NCI-H146 treated with DMSO at 0.1 percent for 48 hours (cell line): ENCODE data around the gene AGGF1.
A peak's percentile ranks its signal among the peaks of the same experiment; 100 is the strongest.
"Not testable (repeated sequence)": the region's sequence is repeated elsewhere in the genome, so short reads cannot be mapped to it uniquely, and the experiment has no call there.

Experiments
- DNase-seq: peaks from one replicate; lab custom pipeline; 2025; ENCODE audit not compliant: unreplicated experiment; lab: John Stamatoyannopoulos, UW

AGGF1 gene

DNA sequence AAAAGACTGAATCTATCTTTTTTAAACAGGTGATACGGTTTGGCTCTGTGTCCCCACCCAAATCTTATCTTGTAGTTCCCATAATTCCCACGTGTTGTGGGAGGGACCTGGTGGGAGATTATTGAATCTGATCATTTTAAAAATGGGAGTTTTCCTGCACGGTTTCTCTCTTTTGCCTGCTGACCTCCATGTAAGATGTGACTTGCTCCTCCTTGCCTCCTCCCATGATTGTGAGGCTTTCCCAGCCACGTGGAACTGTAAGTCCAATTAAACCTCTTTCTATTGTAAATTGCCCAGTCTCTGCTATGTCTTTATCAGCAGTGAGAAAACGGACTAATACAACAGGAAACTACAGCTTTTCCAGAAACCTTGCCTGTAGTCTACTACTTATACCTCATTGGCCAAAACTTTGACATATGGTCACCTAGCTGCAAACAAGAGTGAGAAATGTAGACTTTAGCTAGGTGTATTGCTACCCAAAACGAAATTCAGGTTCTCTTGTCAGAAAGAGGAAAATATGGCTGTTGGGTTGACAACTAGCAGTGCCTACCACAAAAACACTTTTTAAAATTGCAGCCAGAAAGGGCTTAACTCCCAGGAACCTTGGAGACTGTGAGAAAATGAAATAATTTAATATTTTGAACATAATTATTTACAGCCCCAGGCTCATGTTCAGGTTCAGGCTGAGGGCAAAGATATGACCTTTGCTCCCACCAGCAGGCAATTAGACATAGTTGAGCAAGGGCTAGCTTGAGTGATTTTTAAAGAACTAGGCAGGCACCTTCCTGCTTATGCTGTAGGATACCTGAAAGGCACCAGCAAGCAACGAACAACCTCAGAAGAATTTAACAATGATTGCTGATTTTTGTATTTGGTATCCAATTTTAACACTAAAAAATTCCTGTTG is 7.4 kb upstream of the AGGF1 start:
- DNase-seq = no peak

DNA sequence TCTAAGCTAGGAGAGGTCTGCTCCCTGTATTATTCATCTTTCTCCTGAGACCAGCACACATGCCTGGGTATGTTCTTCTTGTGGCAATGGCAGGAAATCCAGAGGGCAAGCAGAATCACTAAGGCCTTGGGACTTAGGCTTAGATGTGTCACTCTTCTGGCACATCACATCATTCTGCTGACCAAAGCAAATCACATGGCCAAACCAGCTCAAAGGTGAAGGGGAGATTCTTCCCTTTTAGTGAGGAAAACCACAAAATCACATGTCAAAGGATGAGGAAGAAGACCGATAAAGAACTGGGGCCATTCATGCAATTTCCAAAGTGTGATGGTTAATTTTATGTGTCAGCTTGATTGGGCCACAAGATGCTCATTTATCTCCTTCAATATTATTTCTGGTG is 5.7 kb upstream of the AGGF1 start:
- DNase-seq = no peak

DNA sequence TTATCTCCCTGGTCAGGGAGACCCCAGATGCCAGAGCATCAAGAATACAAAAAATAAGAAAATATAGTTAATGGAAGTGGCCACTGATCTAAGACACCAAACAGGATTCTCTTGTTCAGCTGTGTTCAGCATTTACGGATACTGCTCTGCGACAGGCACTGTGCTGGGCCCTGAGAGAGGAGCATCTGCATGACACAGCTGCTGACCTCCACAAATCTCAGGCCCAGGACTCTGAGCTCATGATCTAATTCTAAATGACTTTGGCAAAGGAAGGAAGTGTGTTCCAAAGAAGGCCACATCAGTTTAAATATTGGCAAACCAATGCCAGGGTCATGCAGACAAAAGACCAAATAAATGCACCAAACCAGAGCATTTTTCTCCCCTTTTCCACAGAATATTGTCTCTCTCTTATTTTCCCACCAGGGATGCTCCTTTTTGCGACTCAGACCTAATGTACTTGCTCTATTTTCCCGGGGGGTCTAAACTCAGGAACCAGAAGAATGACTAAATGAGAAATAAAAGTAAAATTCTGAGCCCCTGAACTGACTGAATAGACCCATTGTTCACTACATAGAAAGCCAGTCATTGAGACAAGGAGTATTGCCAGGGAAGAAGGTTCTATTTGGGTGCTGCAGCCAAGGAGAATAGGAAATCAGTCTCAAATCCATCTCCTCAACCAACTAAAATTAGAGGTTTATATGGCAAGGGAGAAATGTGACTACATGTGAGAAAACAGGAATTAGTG is 1.4 kb upstream of the AGGF1 start:
- DNase-seq = no peak

- DNase-seq = no peak
Measured at GRCh38 chr5:77029376-77029885, 773 bp upstream of the AGGF1 start.

DNA sequence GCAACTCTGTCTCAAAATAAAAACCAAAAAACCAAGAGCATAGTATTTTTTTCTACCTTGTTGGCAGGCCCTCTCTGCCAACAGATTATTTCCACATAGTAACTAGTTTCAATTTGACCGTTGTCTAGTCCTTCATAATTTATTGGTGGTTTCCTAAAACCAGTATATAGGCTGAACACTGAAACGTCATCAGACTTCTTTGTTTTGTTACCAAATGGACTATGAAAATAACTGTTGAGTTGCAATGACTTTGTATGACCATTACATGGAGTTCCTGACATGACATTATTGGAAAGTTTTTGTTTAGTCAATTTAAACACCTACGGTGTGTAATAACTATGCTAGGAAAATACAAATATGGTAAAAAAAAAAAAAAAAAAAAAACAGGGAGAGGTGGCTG is 1.7 kb downstream of the AGGF1 start:
- no peak for DNase-seq

- no peak for DNase-seq
Measured at GRCh38 chr5:77032635-77033034, 2.4 kb downstream of the AGGF1 start.

DNA sequence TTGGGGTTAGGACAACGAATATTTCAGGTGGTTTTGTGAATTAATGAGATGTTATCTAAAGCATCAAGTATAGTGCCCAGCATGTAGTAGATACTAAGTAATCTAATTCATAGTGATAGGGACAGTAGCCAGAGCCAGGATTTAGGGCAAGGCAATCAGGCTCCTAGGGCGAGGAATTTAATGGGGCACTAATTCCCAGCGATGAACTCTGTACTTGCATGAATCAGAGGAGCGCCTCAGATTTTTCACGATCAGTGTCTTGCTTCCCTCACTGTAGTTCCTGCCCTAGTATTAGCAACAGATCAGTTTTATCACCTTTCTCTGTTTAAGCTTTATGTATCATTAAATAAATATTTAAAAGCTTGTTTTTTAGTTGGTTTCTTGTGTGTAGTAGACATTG is 3.1 kb downstream of the AGGF1 start:
- DNase-seq = no peak

DNA sequence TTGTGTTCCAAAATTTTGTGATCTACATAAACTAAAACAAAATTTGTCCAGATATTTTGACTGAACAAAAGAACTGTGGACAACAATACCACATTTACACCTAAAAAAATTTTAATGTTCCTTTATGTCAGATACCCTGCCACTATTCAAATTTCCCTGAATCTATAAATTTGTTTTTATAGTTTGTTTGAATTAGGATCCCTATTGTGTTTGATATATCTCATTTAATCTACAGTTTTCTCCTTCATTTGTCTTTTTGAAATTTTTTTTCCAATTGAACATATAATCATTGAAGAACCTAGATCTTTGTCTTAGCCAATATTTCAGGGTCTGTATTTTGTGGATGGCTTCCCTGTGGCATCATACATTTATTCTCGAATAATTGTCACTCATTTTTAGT is 5.7 kb downstream of the AGGF1 start:
- DNase-seq = no peak

GRCh38 chr5:77046416-77047073 is 16.3 kb downstream of the AGGF1 start:
- no peak for DNase-seq

DNA sequence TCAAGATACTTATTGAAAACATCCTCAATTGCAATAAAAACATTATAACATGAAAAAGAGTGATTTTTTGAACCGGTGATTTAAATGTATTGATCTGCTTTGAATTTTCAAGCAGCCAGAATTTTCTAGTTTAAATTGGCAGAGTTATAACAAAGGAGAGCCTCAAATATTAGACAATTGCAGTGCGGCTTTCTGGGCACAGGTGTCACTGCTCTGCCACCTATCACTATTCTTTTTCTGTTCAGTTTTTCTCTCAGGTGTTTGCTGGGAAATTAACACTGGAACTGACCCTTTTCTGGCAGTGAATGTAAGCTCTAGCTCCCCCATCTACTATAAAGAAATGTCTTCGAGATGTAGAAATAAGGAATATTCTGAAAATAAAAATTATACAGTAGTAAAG is 33.8 kb downstream of the AGGF1 start:
- no peak for DNase-seq

- DNase-seq = no peak
Measured at GRCh38 chr5:77065256-77065655, 35.1 kb downstream of the AGGF1 start.

DNA sequence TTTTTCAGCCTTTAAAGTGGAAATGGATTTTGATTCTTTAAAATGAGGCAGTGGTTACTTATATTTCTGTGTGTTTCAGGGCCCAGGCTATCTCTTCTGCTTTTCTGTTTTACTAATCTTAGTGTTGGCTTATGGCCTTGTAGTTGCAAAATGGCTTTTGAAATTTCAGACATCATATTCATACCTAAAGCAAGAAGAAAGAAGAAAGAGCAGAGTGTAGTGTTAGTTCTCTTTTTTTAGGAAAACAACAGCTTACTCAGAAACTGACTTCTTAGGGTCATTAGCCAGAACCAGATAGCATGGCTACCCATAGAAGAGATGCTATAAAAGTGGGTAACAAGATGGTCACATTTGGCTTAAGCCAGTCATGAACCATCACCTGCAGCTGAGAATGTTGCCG is 36.0 kb downstream of the AGGF1 start:
- DNase-seq = no peak

GRCh38 chr5:77066823-77067442 is 36.7 kb downstream of the AGGF1 start:
- no peak for DNase-seq

DNA sequence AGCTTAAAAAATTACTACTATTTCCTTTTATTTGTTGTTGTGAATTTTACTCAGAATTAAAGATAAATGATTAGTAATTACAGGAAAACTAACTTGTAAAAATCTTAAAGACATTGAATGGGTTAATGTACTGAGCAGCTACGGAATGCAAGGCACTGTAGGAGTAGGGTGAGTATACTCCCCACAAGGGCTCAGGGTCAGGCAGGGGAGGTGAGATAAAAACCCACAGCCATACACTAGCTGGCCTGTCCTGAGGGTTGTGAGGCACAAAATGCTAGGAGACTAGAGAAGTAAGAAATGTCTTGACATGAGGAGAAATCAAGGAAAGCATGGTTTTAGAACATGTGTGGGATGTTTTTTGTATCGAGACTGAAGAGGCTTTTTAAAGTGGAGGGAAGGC is 43.5 kb downstream of the AGGF1 start:
- DNase-seq = no peak

DNA sequence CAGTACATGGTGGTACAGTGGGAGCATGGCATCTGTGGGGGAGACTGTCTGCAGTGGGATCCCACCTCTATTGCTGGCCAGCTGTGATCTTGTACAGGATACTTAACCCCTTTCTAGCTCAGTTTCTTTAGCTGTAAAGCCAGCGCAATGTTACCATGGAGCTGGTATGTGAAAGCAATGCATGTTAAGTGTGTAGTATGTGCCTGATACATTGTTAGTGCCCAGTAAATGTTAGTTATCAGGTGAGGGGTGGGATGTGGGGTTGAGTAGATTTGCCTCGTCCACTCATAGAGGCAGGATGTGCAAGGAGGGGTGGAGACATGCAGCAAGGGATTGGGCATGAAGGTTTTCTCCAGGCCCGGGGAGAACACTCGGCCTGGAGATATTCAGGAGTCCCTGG is 44.5 kb downstream of the AGGF1 start:
- no peak for DNase-seq

GRCh38 chr5:77076961-77077828 is 47.0 kb downstream of the AGGF1 start:
- peak; percentile 39 for DNase-seq

- DNase-seq = no peak
Measured at GRCh38 chr5:77077829-77078176, 47.6 kb downstream of the AGGF1 start.

DNA sequence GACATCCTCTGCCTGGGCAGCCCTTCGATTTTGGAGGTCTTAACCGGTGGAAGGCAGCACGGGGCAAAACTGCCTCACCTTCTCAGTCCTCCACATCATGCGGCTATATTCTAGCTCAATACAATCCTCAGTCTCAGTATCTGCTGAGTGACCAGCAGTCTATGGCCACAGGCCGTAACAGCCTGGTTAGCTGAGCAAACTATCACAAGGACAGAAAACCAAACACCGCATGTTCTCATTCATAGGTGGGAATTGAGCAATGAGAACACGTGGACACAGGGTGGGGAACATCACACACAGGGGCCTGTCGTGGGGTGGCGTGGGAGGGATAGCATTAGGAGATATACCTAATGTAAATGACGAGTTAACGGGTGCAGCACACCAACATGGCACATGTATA is 50.3 kb downstream of the AGGF1 start:
- DNase-seq = not testable (repeated sequence)

GRCh38 chr5:77080905-77081304 is 50.7 kb downstream of the AGGF1 start:
- DNase-seq = no peak

DNA sequence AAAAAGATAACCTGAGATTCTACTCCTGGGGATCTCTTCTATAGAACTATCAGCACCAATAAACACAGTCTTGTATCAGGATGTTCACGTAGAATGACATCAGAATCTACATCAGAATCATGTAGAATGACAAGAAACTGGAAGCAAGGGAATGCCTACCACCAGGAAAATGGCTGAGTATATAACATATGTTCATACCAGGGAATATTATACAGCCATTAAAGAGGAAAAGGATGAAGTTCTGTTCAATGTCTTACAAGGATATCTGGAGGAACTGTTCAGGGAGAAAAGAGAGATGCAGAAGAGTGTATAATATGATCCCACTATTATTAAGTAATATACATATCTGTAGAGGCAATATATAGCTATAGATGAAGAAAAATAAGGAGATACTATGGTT is 52.1 kb downstream of the AGGF1 start:
- DNase-seq = no peak
